Measurements from ENCODE around the gene MTF2. TPM values are rescaled to one million over a fixed set of nuclear protein-coding genes. Genes with fewer than 3 reads are reported as not detected.

Gene MTF2
- total RNA-seq, 1 donor from 2014 or later, result 56.4 TPM

DNA sequence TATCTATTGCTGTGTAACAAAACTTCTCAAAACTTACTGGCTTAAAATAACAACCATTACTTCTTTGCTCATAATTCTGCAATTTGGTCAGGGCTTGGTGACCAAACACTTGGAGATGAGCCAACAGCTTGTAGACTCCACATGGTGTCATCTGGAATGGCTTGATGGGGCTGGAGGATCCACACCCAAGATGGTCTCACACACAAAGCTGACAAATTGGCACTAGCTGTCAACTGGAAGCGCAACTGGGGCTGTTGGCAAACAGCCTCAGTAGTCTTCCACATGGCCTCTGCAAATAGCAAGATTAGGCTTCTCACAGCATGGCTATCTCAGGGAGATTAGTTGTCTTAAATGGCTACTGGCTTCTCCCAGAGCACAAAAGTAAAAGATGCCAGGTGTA lies 27.1 kb upstream of the MTF2 start:
- peaks cover 7% of the 10 kb centered on the region for H3K27me3 Mint-ChIP-seq (ENCODE audit: low read depth, unreplicated experiment)
- Histone ChIP-seq H2AFZ (ENCODE audit: low read depth, low read length) (no peak overlapping the region), H3K4me3 (ENCODE audit: insufficient read depth, low read depth, low read length) (no peak overlapping the region), H3K27ac (ENCODE audit: low read depth, low read length) (no peak overlapping the region), H3K4me2 (ENCODE audit: low read length) (no peak overlapping the region), H3K4me1 (ENCODE audit: insufficient read depth, low read length) (no peaks in the 10 kb centered on the region), H3K9me3 (ENCODE audit: insufficient read depth, low read depth, low read length) (no peaks in the 10 kb centered on the region), H3K27me3 (ENCODE audit: insufficient read depth, low read length) (no peaks in the 10 kb centered on the region), H4K20me1 (ENCODE audit: insufficient read depth, low read length) (no peaks in the 10 kb centered on the region), H3K79me2 (ENCODE audit: insufficient read depth, low read length) (no peaks in the 10 kb centered on the region), H3K36me3 (ENCODE audit: insufficient read depth, low read length) (no peaks in the 10 kb centered on the region), H3K9ac (ENCODE audit: low read length) (no peak overlapping the region)
- H3K36me3 Mint-ChIP-seq (ENCODE audit: low read depth, unreplicated experiment), result no peaks in the 10 kb centered on the region
- H3K27ac Mint-ChIP-seq (ENCODE audit: unreplicated experiment), result no peak overlapping the region
- DNase-seq (ENCODE audit: low read depth) (no peak), FAIRE-seq (no peak)
- H3K4me3 Mint-ChIP-seq (ENCODE audit: unreplicated experiment), result no peak overlapping the region
- H3K4me1 Mint-ChIP-seq (ENCODE audit: low read depth, unreplicated experiment), result no peaks in the 10 kb centered on the region
- H3K9me3 Mint-ChIP-seq (ENCODE audit: unreplicated experiment), result no peaks in the 10 kb centered on the region
- TF ChIP-seq CTCF (IDR thresholded peaks at IDR 0.05; ENCODE audit: insufficient read depth, low read depth, low read length), result no peak
- TF ChIP-seq EZH2 (IDR thresholded peaks at IDR 0.05; ENCODE audit: insufficient read depth, low read length), result no peak

GRCh38 chr1:93056214-93056613 lies 22.9 kb upstream of the MTF2 start:
- no peak overlapping the region for H3K4me2 ChIP-seq (ENCODE audit: low read length)
- no peak overlapping the region for H3K27ac ChIP-seq (ENCODE audit: low read depth, low read length)
- no peaks in the 10 kb centered on the region for H3K4me1 ChIP-seq (ENCODE audit: insufficient read depth, low read length)
- no peaks in the 10 kb centered on the region for H3K36me3 ChIP-seq (ENCODE audit: insufficient read depth, low read length)
- no peaks in the 10 kb centered on the region for H3K79me2 ChIP-seq (ENCODE audit: insufficient read depth, low read length)
- peak; percentile 21 for DNase-seq (ENCODE audit: low read depth)
- H3K4me3 ChIP-seq (ENCODE audit: insufficient read depth, low read depth, low read length), result no peak overlapping the region
- FAIRE-seq, result no peak
- no peak overlapping the region for H3K9ac ChIP-seq (ENCODE audit: low read length)
- Mint-ChIP-seq H3K4me1 (ENCODE audit: low read depth, unreplicated experiment) (no peaks in the 10 kb centered on the region), H3K4me3 (ENCODE audit: unreplicated experiment) (no peak overlapping the region), H3K27me3 (ENCODE audit: low read depth, unreplicated experiment) (peaks cover 9% of the 10 kb centered on the region), H3K27ac (ENCODE audit: unreplicated experiment) (no peak overlapping the region), H3K36me3 (ENCODE audit: low read depth, unreplicated experiment) (no peaks in the 10 kb centered on the region), H3K9me3 (ENCODE audit: unreplicated experiment) (no peaks in the 10 kb centered on the region)
- no peak for TF ChIP-seq CTCF (IDR thresholded peaks at IDR 0.05; ENCODE audit: insufficient read depth, low read depth, low read length)
- no peak for TF ChIP-seq EZH2 (IDR thresholded peaks at IDR 0.05; ENCODE audit: insufficient read depth, low read length)
- H3K27me3 ChIP-seq (ENCODE audit: insufficient read depth, low read length), result peaks cover 8% of the 10 kb centered on the region
- H3K9me3 ChIP-seq (ENCODE audit: insufficient read depth, low read depth, low read length), result no peaks in the 10 kb centered on the region
- H4K20me1 ChIP-seq (ENCODE audit: insufficient read depth, low read length), result no peaks in the 10 kb centered on the region
- no peak overlapping the region for H2AFZ ChIP-seq (ENCODE audit: low read depth, low read length)

DNA sequence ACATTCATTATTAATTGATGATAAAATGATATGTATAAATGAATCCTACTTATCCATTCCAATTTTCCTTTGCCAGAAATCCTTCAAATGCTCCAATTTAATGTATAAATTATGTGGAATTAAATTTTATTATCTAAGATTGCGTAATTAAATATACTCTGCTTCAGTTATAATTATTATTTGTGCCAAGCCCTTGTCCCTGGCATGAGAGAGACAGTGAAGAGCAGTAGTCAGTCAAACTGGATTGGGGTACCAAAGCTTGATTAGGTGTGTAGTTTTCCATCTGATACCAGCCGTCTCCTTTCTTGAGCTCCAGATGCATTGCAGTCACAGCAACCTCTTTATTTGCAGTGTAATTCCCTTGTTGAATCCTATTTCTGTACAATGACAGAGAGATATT lies 22.4 kb upstream of the MTF2 start:
- H3K9me3 Mint-ChIP-seq (ENCODE audit: unreplicated experiment), result no peaks in the 10 kb centered on the region
- Histone ChIP-seq H2AFZ (ENCODE audit: low read depth, low read length) (no peak overlapping the region), H3K27me3 (ENCODE audit: insufficient read depth, low read length) (peaks cover 8% of the 10 kb centered on the region), H3K27ac (ENCODE audit: low read depth, low read length) (no peak overlapping the region), H3K4me2 (ENCODE audit: low read length) (no peak overlapping the region), H3K79me2 (ENCODE audit: insufficient read depth, low read length) (no peaks in the 10 kb centered on the region), H3K9ac (ENCODE audit: low read length) (no peak overlapping the region), H3K9me3 (ENCODE audit: insufficient read depth, low read depth, low read length) (no peaks in the 10 kb centered on the region), H3K36me3 (ENCODE audit: insufficient read depth, low read length) (no peaks in the 10 kb centered on the region), H3K4me3 (ENCODE audit: insufficient read depth, low read depth, low read length) (no peak overlapping the region), H3K4me1 (ENCODE audit: insufficient read depth, low read length) (no peaks in the 10 kb centered on the region), H4K20me1 (ENCODE audit: insufficient read depth, low read length) (no peaks in the 10 kb centered on the region)
- no peaks in the 10 kb centered on the region for H3K4me1 Mint-ChIP-seq (ENCODE audit: low read depth, unreplicated experiment)
- FAIRE-seq (no peak), DNase-seq (ENCODE audit: low read depth) (no peak)
- peaks cover 9% of the 10 kb centered on the region for H3K27me3 Mint-ChIP-seq (ENCODE audit: low read depth, unreplicated experiment)
- TF ChIP-seq CTCF (IDR thresholded peaks at IDR 0.05; ENCODE audit: insufficient read depth, low read depth, low read length) (no peak), EZH2 (IDR thresholded peaks at IDR 0.05; ENCODE audit: insufficient read depth, low read length) (no peak)
- no peak overlapping the region for H3K4me3 Mint-ChIP-seq (ENCODE audit: unreplicated experiment)
- H3K36me3 Mint-ChIP-seq (ENCODE audit: low read depth, unreplicated experiment), result no peaks in the 10 kb centered on the region
- H3K27ac Mint-ChIP-seq (ENCODE audit: unreplicated experiment), result no peak overlapping the region
